Measurements from ENCODE around the gene TUBA4A. TPM values are rescaled to one million over a fixed set of nuclear protein-coding genes. Genes with fewer than 3 reads are reported as not detected.

Gene TUBA4A
- total and polyA plus RNA-seq, 2 experiments from 2014 or later: 44.3 to 77.7 TPM

- TF ChIP-seq STAT1 (IDR thresholded peaks at IDR 0.05; ENCODE audit: unreplicated experiment) (no peak), CREB1 (CRISPR knock-in tag; IDR thresholded peaks at IDR 0.05; ENCODE audit: low read depth) (no peak), JUNB (IDR thresholded peaks at IDR 0.05; ENCODE audit: unreplicated experiment) (no peak), ZNF331 (CRISPR knock-in tag; IDR thresholded peaks at IDR 0.05; ENCODE audit: low read depth) (no peak), REST (IDR thresholded peaks at IDR 0.05; ENCODE audit: unreplicated experiment) (no peak), POLR2AphosphoS5 (IDR thresholded peaks at IDR 0.05; ENCODE audit: low read depth) (no peak), EZH2 (IDR thresholded peaks at IDR 0.05; ENCODE audit: low read depth, unreplicated experiment) (no peak), CTCF (conservative IDR thresholded peaks at IDR 0.05; ENCODE audit: low read depth in 2 of 2) (no peak), ZNF114 (CRISPR knock-in tag; IDR thresholded peaks at IDR 0.05) (no peak)
- no peak overlapping the region for H3K27ac ChIP-seq (ENCODE audit: low read depth)
- H3K4me3 Mint-ChIP-seq: no peak overlapping the region
- peak overlapping the region; percentile 39; the same call in 1 of the 2 replicates for H3K4me3 ChIP-seq
- no peaks in the 10 kb centered on the region for H3K9me2 ChIP-seq (ENCODE audit: insufficient read depth)
- H3K27me3 Mint-ChIP-seq (ENCODE audit: insufficient read depth, low read depth, poor library complexity): peaks cover 4% of the 10 kb centered on the region
- peak overlapping the region; percentile 62; the same call in 1 of the 2 replicates for H3K4me2 ChIP-seq
- H3K27ac Mint-ChIP-seq: no peak overlapping the region; the same call in 1 of the 2 replicates
- H3K9me3 Mint-ChIP-seq: no peaks in the 10 kb centered on the region
- no peaks in the 10 kb centered on the region for H3F3A ChIP-seq (replicated peaks; ENCODE audit: low read depth)
- peaks cover 4% of the 10 kb centered on the region; the same call in 1 of the 2 replicates for H3K4me1 ChIP-seq (ENCODE audit: insufficient read depth)
- H3K79me2 ChIP-seq (replicated peaks; ENCODE audit: insufficient read depth): no peaks in the 10 kb centered on the region
- H3K27me3 ChIP-seq (ENCODE audit: insufficient read depth): no peaks in the 10 kb centered on the region
- no peak overlapping the region for H2AFZ ChIP-seq
- H3K36me3 Mint-ChIP-seq (ENCODE audit: low read depth): peaks cover 11% of the 10 kb centered on the region; the same call in 2 of the 3 replicates
- no peaks in the 10 kb centered on the region; the same call in 1 of the 2 replicates for H4K20me1 ChIP-seq (replicated peaks; ENCODE audit: insufficient read depth)
- H3K4me1 Mint-ChIP-seq: peaks cover 14% of the 10 kb centered on the region
- ATAC-seq: no peak
- no peak for DNase-seq (ENCODE audit: low spot score)
- no peaks in the 10 kb centered on the region; the same call in 1 of the 2 replicates for H3K36me3 ChIP-seq (ENCODE audit: insufficient read depth)
These were observed 31.6 kb upstream of the TUBA4A start for GRCh38 chr2:219285373-219285735.
